CD14-positive monocyte (primary cell): ENCODE measurements around the gene KIAA0753. TPM values are rescaled to one million over a fixed set of nuclear protein-coding genes. Genes with fewer than 3 reads are reported as not detected.
A peak's percentile ranks its signal among the peaks of the same experiment; 100 is the strongest.

ENCODE experiments used
- DNase-seq, 3 donors: peaks; one replicate each; pipeline ENCODE4 v3.0.0-alpha.2; 2011 to 2022
- H2AFZ ChIP-seq: 2 replicates; pipeline ENCODE4 v1.6.0; 2012; ENCODE audit warnings: mild to moderate bottlenecking, low read depth, low read length, inconsistent platforms; ENCODE audit not compliant: insufficient read depth, poor library complexity, severe bottlenecking
- H3K27ac ChIP-seq, 2 donors: 1 replicate in 1 of 2; 2 replicates in 1 of 2; pipeline ENCODE4 v1.5.1; 2012 to 2013; ENCODE audit warnings: low read length in 2 of 2, control low read depth in 1 of 2, inconsistent platforms in 1 of 2, low read depth in 1 of 2, mild to moderate bottlenecking in 1 of 2
- H3K27me3 ChIP-seq, 2 donors: one replicate each; pipeline versions ENCODE4 v1.6.0 to v1.6.1; 2011 to 2013; ENCODE audit warnings: low read length in 2 of 2; ENCODE audit not compliant: control insufficient read depth in 2 of 2, insufficient read depth in 2 of 2
- H3K36me3 ChIP-seq, 2 donors: replicated peaks in 1 of 2; 1 replicate in 1 of 2; 2 replicates in 1 of 2; pipeline versions ENCODE4 v1.5.1 to v1.6.1; 2012 to 2013; ENCODE audit warnings: low read length in 2 of 2, control low read depth in 1 of 2, inconsistent platforms in 1 of 2, mild to moderate bottlenecking in 1 of 2; ENCODE audit not compliant: insufficient read depth in 2 of 2, control insufficient read depth in 1 of 2
- H3K4me1 ChIP-seq, 2 donors: 1 replicate in 1 of 2; 2 replicates in 1 of 2; pipeline versions ENCODE4 v1.5.1 to v1.6.1; 2012 to 2013; ENCODE audit warnings: low read length in 2 of 2, control low read depth in 1 of 2, inconsistent platforms in 1 of 2, mild to moderate bottlenecking in 1 of 2, moderate library complexity in 1 of 2; ENCODE audit not compliant: insufficient read depth in 2 of 2, control insufficient read depth in 1 of 2
- H3K4me2 ChIP-seq: replicated peaks from 2 replicates; pipeline ENCODE3; 2012; ENCODE audit warnings: low read length, moderate library complexity, mild to moderate bottlenecking; ENCODE audit not compliant: poor library complexity, severe bottlenecking; ENCODE audit errors: extremely low read depth
- H3K4me3 ChIP-seq, 3 experiments: fragments of 200-600 bp in 1 of 3; sonication (generic) in 1 of 3; replicated peaks in 1 of 3; 1 replicate in 2 of 3; 2 replicates in 1 of 3; pipeline ENCODE4 v1.5.1; 2011 to 2013; ENCODE audit warnings: low read length in 3 of 3, mild to moderate bottlenecking in 3 of 3, control low read depth in 2 of 3, low read depth in 2 of 3, inconsistent platforms in 1 of 3, moderate library complexity in 1 of 3
- H3K79me2 ChIP-seq: 2 replicates; pipeline ENCODE4 v1.6.0; 2012; ENCODE audit warnings: mild to moderate bottlenecking, control low read depth, inconsistent platforms, low read length, moderate library complexity; ENCODE audit not compliant: insufficient read depth
- H3K9ac ChIP-seq: 2 replicates; pipeline ENCODE4 v1.6.0; 2017; ENCODE audit warnings: low read length, mild to moderate bottlenecking; ENCODE audit not compliant: insufficient read depth, poor library complexity, severe bottlenecking
- H3K9me3 ChIP-seq, 2 donors: replicated peaks in 1 of 2; 1 replicate in 1 of 2; 2 replicates in 1 of 2; pipeline versions ENCODE4 v1.5.1 to v1.6.1; 2012 to 2013; ENCODE audit warnings: low read length in 2 of 2, control low read depth in 1 of 2; ENCODE audit not compliant: control insufficient read depth in 1 of 2, insufficient read depth in 1 of 2
- H4K20me1 ChIP-seq: 2 replicates; pipeline ENCODE4 v1.6.0; 2012; ENCODE audit warnings: mild to moderate bottlenecking, low read length, control low read depth, moderate library complexity; ENCODE audit not compliant: insufficient read depth
- H3K27ac Mint-ChIP-seq, 7 donors: one replicate each; pipeline ENCODE4 v1.8.0; 2020; ENCODE audit warnings: mild to moderate bottlenecking in 7 of 7, mixed read lengths in 7 of 7, moderate library complexity in 6 of 7, inconsistent platforms in 2 of 7
- H3K27me3 Mint-ChIP-seq, 3 donors: one replicate each; pipeline ENCODE4 v1.8.0; 2021 to 2022; ENCODE audit warnings: low read depth in 3 of 3, mild to moderate bottlenecking in 3 of 3, mixed read lengths in 3 of 3, moderate library complexity in 3 of 3, inconsistent platforms in 1 of 3
- H3K36me3 Mint-ChIP-seq, 2 donors: one replicate each; pipeline ENCODE4 v1.8.0; 2020; ENCODE audit warnings: mixed read lengths in 2 of 2, inconsistent platforms in 1 of 2, mild to moderate bottlenecking in 1 of 2
- H3K4me1 Mint-ChIP-seq: one replicate; pipeline ENCODE4 v1.8.0; 2020; ENCODE audit warnings: mild to moderate bottlenecking, mixed read lengths
- H3K4me3 Mint-ChIP-seq, 2 donors: one replicate each; pipeline ENCODE4 v1.8.0; 2020; ENCODE audit warnings: mild to moderate bottlenecking in 2 of 2, mixed read lengths in 2 of 2, moderate library complexity in 1 of 2
- H3K9me3 Mint-ChIP-seq, 7 donors: one replicate each; pipeline ENCODE4 v1.8.0; 2020 to 2022; ENCODE audit warnings: mixed read lengths in 7 of 7, mild to moderate bottlenecking in 6 of 7, moderate library complexity in 6 of 7, inconsistent platforms in 2 of 7
- CTCF ChIP-seq: fragments of 200-600 bp; IDR thresholded peaks from one replicate; pipeline ENCODE4 v1.8.0; 2022; ENCODE audit warnings: antibody characterized with exemption, mild to moderate bottlenecking
- WGBS: methylation state at CpG from one replicate; pipeline ENCODE4 v1.1.5; 2013; ENCODE audit warnings: missing lambda C conversion rate; ENCODE audit not compliant: insufficient coverage; 5-methylcytosine and 5-hydroxymethylcytosine counted together
- intact Hi-C, 2 donors: fragments of 100-400 bp; cut with micrococcal nuclease; formaldehyde crosslinking; loops; one replicate each; pipeline versions ENCODE4 v1.15.0 to v1.15.1; 2023
- polyA plus RNA-seq, 3 donors: library from polyadenylated mRNA; depleted of rRNA in 1 of 3; unstranded in 2 of 3; stranded (reverse) in 1 of 3; fragments of 300-500 nt in 2 of 3; fragments of >200 nt in 1 of 3; fragmentation: Illumina TruSeq in 2 of 3; gene quantifications; 1 replicate in 2 of 3; 2 replicates in 1 of 3; pipeline ENCODE4 v1.2.3, GENCODE V29; 2012 to 2021

The KIAA0753 gene
- polyA plus RNA-seq, 3 donors, result 1.7 to 6.6 (median 3.5) TPM

- Histone ChIP-seq H3K36me3 (no peaks in the 10 kb centered on the region), H3K27ac (no peak overlapping the region), H3K9ac (no peak overlapping the region), H3K4me3 (no peak overlapping the region), H3K79me2 (no peaks in the 10 kb centered on the region), H3K4me1 (no peaks in the 10 kb centered on the region), H3K9me3 (peaks cover 6 to 12% of the 10 kb centered on the region in 2 donors), H3K27me3 (no peaks in the 10 kb centered on the region), H2AFZ (no peak overlapping the region), H4K20me1 (no peaks in the 10 kb centered on the region), H3K4me2 (no peak overlapping the region)
- Mint-ChIP-seq H3K36me3 (no peaks in the 10 kb centered on the region), H3K4me3 (no peak overlapping the region), H3K4me1 (no peaks in the 10 kb centered on the region), H3K9me3 (peaks cover 5 to 15% (median 10%) of the 10 kb centered on the region in 7 donors), H3K27me3 (peaks cover 6 to 14% (median 10%) of the 10 kb centered on the region in 3 donors), H3K27ac (peak overlapping the region in 1 of 7 donors; percentile 54)
- WGBS, result 96% methylated on average over 3 of the region's 4 CpGs
- no peak for TF ChIP-seq CTCF
- no peak for DNase-seq
- intact Hi-C loops, result no loop called here
Measured at GRCh38 chr17:6541886-6542285, 98.6 kb downstream of the KIAA0753 start.

GRCh38 chr17:6539871-6540270, 100.6 kb downstream of the KIAA0753 start:
- DNase-seq, result no peak
- Mint-ChIP-seq H3K4me3 (no peak overlapping the region), H3K36me3 (no peaks in the 10 kb centered on the region), H3K4me1 (no peaks in the 10 kb centered on the region), H3K9me3 (peaks cover 5 to 15% (median 10%) of the 10 kb centered on the region in 7 donors), H3K27ac (no peak overlapping the region), H3K27me3 (peaks cover 8 to 15% (median 8%) of the 10 kb centered on the region in 3 donors)
- intact Hi-C loops, result no loop called here
- no peaks in the 10 kb centered on the region for H3K79me2 ChIP-seq
- H3K9ac ChIP-seq, result no peak overlapping the region
- H3K27ac ChIP-seq, result no peak overlapping the region
- H3K36me3 ChIP-seq, result no peaks in the 10 kb centered on the region
- TF ChIP-seq CTCF, result no peak
- no peak overlapping the region for H2AFZ ChIP-seq
- no peaks in the 10 kb centered on the region for H3K4me1 ChIP-seq
- 86% methylated on average over 3 of the region's 3 CpGs for WGBS
- H3K4me3 ChIP-seq, result no peak overlapping the region
- no peaks in the 10 kb centered on the region for H3K27me3 ChIP-seq
- H4K20me1 ChIP-seq, result no peaks in the 10 kb centered on the region
- H3K4me2 ChIP-seq, result no peak overlapping the region
- H3K9me3 ChIP-seq, result peaks cover 6 to 12% of the 10 kb centered on the region in 2 donors
